Neutrophil (primary cell): ENCODE data around the gene CEP112.

Experiments used
- H3K27ac ChIP-seq: fragments of 200-600 bp; sonication (generic); 2 replicates; pipeline ENCODE4 v1.5.1; 2016; ENCODE audit warnings: mild to moderate bottlenecking, moderate library complexity
- H3K27me3 ChIP-seq: fragments of 200-600 bp; sonication (generic); 2 replicates; pipeline ENCODE4 v1.6.0; 2016; ENCODE audit warnings: mild to moderate bottlenecking
- H3K36me3 ChIP-seq: fragments of 200-600 bp; sonication (generic); 2 replicates; pipeline ENCODE4 v1.5.1; 2017
- H3K4me1 ChIP-seq, 2 experiments: fragments of 200-600 bp in 1 of 2; sonication (generic) in 1 of 2; 1 replicate in 1 of 2; 2 replicates in 1 of 2; pipeline versions ENCODE4 v1.5.1 to v1.6.1; 2013 to 2016; ENCODE audit warnings: low read depth in 1 of 2, low read length in 1 of 2, mild to moderate bottlenecking in 1 of 2, moderate library complexity in 1 of 2; ENCODE audit not compliant: control insufficient read depth in 1 of 2, insufficient read depth in 1 of 2
- H3K4me3 ChIP-seq, 2 experiments: fragments of 200-600 bp in 1 of 2; sonication (generic) in 1 of 2; 1 replicate in 1 of 2; 2 replicates in 1 of 2; pipeline ENCODE4 v1.5.1; 2013 to 2016; ENCODE audit warnings: low read depth in 1 of 2, low read length in 1 of 2, mild to moderate bottlenecking in 1 of 2, moderate library complexity in 1 of 2
- H3K9me3 ChIP-seq: fragments of 200-600 bp; sonication (generic); 2 replicates; pipeline ENCODE4 v1.5.1; 2016
- CTCF ChIP-seq: fragments of 200-600 bp; sonication (generic); IDR thresholded peaks from 2 replicates; pipeline ENCODE4 v1.5.1; 2016; ENCODE audit warnings: antibody characterized with exemption

CEP112 gene

DNA sequence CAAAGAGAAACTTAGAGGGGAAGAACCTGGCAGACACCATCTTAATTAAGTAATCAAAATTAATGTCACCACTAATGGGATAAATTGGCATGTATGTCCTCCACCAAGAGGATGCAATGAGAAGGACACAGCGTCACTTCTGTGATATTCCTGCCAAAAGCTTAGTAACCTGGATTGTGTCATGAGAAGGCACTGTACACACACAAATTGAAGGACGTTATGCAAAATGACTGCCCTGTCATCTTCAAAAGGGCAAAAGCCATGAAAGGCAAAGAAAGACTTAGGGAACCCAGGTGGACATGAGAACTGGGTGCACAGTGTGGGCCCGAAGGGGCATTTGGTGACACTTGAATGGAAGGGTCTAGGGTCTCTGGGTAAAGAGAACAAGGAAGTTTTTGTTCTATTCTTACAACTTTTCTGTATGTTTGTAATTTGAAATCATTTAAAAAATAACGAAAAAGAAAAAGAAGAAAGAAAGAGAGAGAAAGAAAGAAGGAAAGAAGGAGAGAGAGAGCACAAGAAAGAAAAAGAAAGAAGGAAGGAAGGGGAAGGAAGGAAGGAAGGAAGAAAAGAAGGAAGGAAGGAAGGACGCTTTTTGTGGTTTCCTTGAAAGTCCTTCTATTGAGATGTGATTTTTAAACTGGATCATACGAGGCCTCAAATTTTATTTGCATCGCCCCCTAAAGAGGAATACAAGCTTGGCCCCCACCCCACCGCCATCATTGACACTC is 41.3 kb upstream of the CEP112 start:
- no peak overlapping the region for H3K4me3 ChIP-seq
- no peaks in the 10 kb centered on the region for H3K9me3 ChIP-seq
- H3K27me3 ChIP-seq, result peaks cover 5% of the 10 kb centered on the region
- no peak for TF ChIP-seq CTCF
- no peaks in the 10 kb centered on the region for H3K4me1 ChIP-seq
- H3K27ac ChIP-seq, result no peak overlapping the region
- no peaks in the 10 kb centered on the region for H3K36me3 ChIP-seq

- no peaks in the 10 kb centered on the region for H3K36me3 ChIP-seq
- no peak for TF ChIP-seq CTCF
- no peak overlapping the region for H3K27ac ChIP-seq
These were observed 39.1 kb upstream of the CEP112 start for GRCh38 chr17:66230922-66231591.

GRCh38 chr17:66229783-66230538 is 38.0 kb upstream of the CEP112 start:
- Histone ChIP-seq H3K27ac (no peak overlapping the region), H3K36me3 (no peaks in the 10 kb centered on the region), H3K4me1 (no peaks in the 10 kb centered on the region), H3K27me3 (peaks cover 7% of the 10 kb centered on the region), H3K4me3 (no peak overlapping the region), H3K9me3 (no peaks in the 10 kb centered on the region)
- TF ChIP-seq CTCF, result no peak

More at GRCh38 chr17:66230922-66231591, 39.1 kb upstream of the CEP112 start:
- H3K4me1 ChIP-seq, result no peaks in the 10 kb centered on the region
- no peak overlapping the region for H3K4me3 ChIP-seq
- peaks cover 7% of the 10 kb centered on the region for H3K27me3 ChIP-seq
- H3K9me3 ChIP-seq, result no peaks in the 10 kb centered on the region

DNA sequence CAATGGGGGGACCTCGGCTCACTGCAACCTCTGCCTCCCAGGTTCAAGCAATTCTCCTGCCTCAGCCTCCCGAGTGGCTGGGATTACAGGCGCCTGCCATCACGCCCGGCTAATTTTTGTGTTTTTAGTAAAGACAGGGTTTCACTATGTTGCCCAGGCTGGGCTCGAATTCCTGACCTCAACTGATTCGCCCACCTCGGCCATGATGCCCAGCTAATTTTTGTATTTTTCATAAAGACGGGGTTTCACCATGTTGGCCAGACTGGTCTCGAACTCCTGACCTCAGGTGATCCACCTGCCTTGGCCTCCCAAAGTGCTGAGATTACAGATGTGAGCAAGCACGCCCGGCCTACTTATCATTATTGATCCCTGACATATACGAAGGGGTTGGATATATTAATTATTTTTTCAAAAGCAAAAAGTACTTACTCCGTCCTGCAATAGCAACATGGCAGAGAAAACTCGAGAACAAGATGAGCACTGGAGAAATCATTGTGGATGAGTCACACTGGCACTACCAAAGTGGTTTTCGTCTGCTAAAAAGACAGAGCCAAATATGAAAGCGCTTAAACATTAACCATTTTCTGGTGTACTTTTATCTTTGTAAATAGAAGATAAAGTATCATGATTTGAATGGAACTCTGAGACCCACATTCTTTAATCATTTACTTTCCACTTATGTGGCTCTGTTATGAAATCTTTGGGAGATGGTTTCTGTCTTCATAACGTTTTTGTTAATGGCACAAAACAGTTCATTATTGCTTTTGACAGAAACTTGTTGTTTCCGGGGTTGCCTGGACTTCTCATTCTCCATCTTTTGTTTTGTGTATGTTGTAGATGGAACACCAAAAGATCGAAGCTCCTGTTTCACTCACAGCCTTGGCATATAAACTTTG is 37.2 kb upstream of the CEP112 start, which contains the start of gene APOH:
APOH (minus strand) TSS at position 529 of the 896 bp plus-strand sequence; CDS start at position 493, 36 bp downstream.
- H3K4me1 ChIP-seq, result no peaks in the 10 kb centered on the region
- H3K27me3 ChIP-seq, result peaks cover 7% of the 10 kb centered on the region
- H3K36me3 ChIP-seq, result no peaks in the 10 kb centered on the region
- no peak for TF ChIP-seq CTCF
- no peaks in the 10 kb centered on the region for H3K9me3 ChIP-seq
- no peak within 1 kb of the TSS for H3K4me3 ChIP-seq
- H3K27ac ChIP-seq, result no peak within 1 kb of the TSS
